HepG2 (cell line): ENCODE data around the gene HOXA4. TPM values are rescaled to one million over a fixed set of nuclear protein-coding genes. Genes with fewer than 3 reads are reported as not detected.

ENCODE experiments used
- ATAC-seq: fragments of 200-7000 bp; cut with Tn5 transposase; 3 replicates; pipeline ENCODE4 v1.9.1; 2020; ENCODE audit warnings: mild to moderate bottlenecking, moderate library complexity
- BruUV-seq: library from RNA; stranded (reverse); fragments of 400-500 nt; replicated peaks from 2 replicates; lab custom pipeline; 2021; lab: Mats Ljungman, UMichigan
- CTCF ChIA-PET: fragments of 300-600 bp; formaldehyde crosslinking; extraction: SDS; loops from one replicate; lab custom pipeline; 2021; ENCODE audit warnings: low total read pairs, inconsistent platforms, low intra/inter-chr PET ratio; lab: Yijun Ruan, JAX
- POLR2A ChIA-PET: fragments of 350-600 bp; sonication (Branson Sonifier 250); formaldehyde crosslinking; loops from one replicate; lab custom pipeline; 2020; ENCODE audit warnings: antibody characterized with exemption, inconsistent platforms; lab: Yijun Ruan, JAX
- DNase-seq: peaks from one replicate; pipeline ENCODE4 v3.0.0-alpha.2; 2015; ENCODE audit warnings: low spot score
- FAIRE-seq: peaks from 3 replicates; lab custom pipeline; 2011; peaks lifted over from hg19 to GRCh38; lab: Jason Lieb, UNC
- H2AFZ ChIP-seq: one replicate; pipeline ENCODE4 v1.6.1; 2011; ENCODE audit warnings: low read length, inconsistent platforms
- H3K27ac ChIP-seq: fragments of 300-600 bp; 3 replicates; pipeline ENCODE4 v1.8.0; 2011; ENCODE audit warnings: mixed run types, mild to moderate bottlenecking, mixed read lengths, low read length, inconsistent platforms; ENCODE audit not compliant: insufficient read depth; ENCODE audit errors: extremely low read length
- H3K27me3 ChIP-seq, 2 experiments: fragments of 200-600 bp in 1 of 2; 2 replicates in 1 of 2; 3 replicates in 1 of 2; pipeline versions ENCODE4 v1.6.0 to v1.8.0; 2011; ENCODE audit warnings: low read length in 2 of 2, mild to moderate bottlenecking in 2 of 2, moderate library complexity in 2 of 2, inconsistent platforms in 1 of 2; ENCODE audit not compliant: insufficient read depth in 2 of 2, control insufficient read depth in 1 of 2
- H3K36me3 ChIP-seq, 2 experiments: fragments of 200-600 bp in 1 of 2; replicated peaks in 1 of 2; 2 replicates in 1 of 2; 3 replicates in 1 of 2; pipeline versions ENCODE4 v1.5.1 to v1.8.0; 2011; ENCODE audit warnings: low read length in 2 of 2, inconsistent platforms in 1 of 2; ENCODE audit not compliant: insufficient read depth in 2 of 2, control insufficient read depth in 1 of 2
- H3K4me1 ChIP-seq: 2 replicates; pipeline ENCODE4 v1.5.1; 2012; ENCODE audit warnings: low read length, inconsistent platforms; ENCODE audit not compliant: insufficient read depth
- H3K4me2 ChIP-seq: 2 replicates; pipeline ENCODE4 v1.6.0; 2011; ENCODE audit warnings: low read depth, low read length, inconsistent platforms
- H3K4me3 ChIP-seq, 3 experiments: fragments of 200-600 bp in 1 of 3; sonication (generic), shearing (Covaris generic) in 1 of 3; replicated peaks in 1 of 3; 2 replicates each; pipeline ENCODE4 v1.5.1; 2011 to 2016; ENCODE audit warnings: low read length in 3 of 3, inconsistent platforms in 2 of 3, low read depth in 2 of 3, mild to moderate bottlenecking in 2 of 3, control low read depth in 1 of 3, mixed read lengths in 1 of 3; ENCODE audit not compliant: insufficient read depth in 1 of 3
- H3K79me2 ChIP-seq: one replicate; pipeline ENCODE4 v1.6.1; 2011; ENCODE audit warnings: low read length, inconsistent platforms; ENCODE audit not compliant: insufficient read depth
- H3K9ac ChIP-seq: 2 replicates; pipeline ENCODE4 v1.6.0; 2011; ENCODE audit warnings: mild to moderate bottlenecking, low read depth, low read length, inconsistent platforms; ENCODE audit not compliant: insufficient read depth
- H3K9me3 ChIP-seq: 2 replicates; pipeline ENCODE4 v1.5.1; 2012; ENCODE audit warnings: mild to moderate bottlenecking, low read length
- H4K20me1 ChIP-seq: 2 replicates; pipeline ENCODE4 v1.6.0; 2011; ENCODE audit warnings: inconsistent platforms, mild to moderate bottlenecking, low read length, moderate library complexity; ENCODE audit not compliant: insufficient read depth
- YY1 ChIP-seq: IDR thresholded peaks from 2 replicates; pipeline ENCODE4 v1.6.1; 2011; ENCODE audit warnings: low read length, low read depth, moderate library complexity, mild to moderate bottlenecking; ENCODE audit not compliant: insufficient read depth, insufficient replicate concordance
- ZNF484 ChIP-seq: sonication (generic); formaldehyde crosslinking; IDR thresholded peaks from 2 replicates; pipeline ENCODE4 v1.5.1; 2020; ENCODE audit warnings: mild to moderate bottlenecking, low read depth, missing genetic modification reagents, borderline replicate concordance
- ZNF784 ChIP-seq: sonication (generic); formaldehyde crosslinking; IDR thresholded peaks from 2 replicates; pipeline ENCODE4 v1.5.1; 2020; ENCODE audit warnings: missing genetic modification reagents, mild to moderate bottlenecking, borderline replicate concordance
- ZSCAN5A ChIP-seq: sonication (generic); formaldehyde crosslinking; IDR thresholded peaks from 2 replicates; pipeline ENCODE4 v1.8.0; 2022; ENCODE audit warnings: mild to moderate bottlenecking, missing genetic modification reagents, borderline replicate concordance
- WGBS: methylation state at CpG from one replicate; pipeline ENCODE4 v1.1.6; 2017; ENCODE audit warnings: low lambda C conversion rate; 5-methylcytosine and 5-hydroxymethylcytosine counted together
- in situ Hi-C: cut with HindIII; loops from 2 replicates; pipeline ENCODE4 v1.10.0; 2017; ENCODE audit warnings: low pct_unique_long_range_greater_than_20kb; ENCODE audit not compliant: extremely low pct_ligation_motif_present
- intact Hi-C: fragments of 100-400 bp; cut with micrococcal nuclease; formaldehyde crosslinking; loops from one replicate; pipeline ENCODE4 v1.10.0; 2022; ENCODE audit not compliant: unreplicated experiment
- polyA plus RNA-seq, 8 experiments: library from polyadenylated mRNA; depleted of rRNA in 3 of 8; stranded (reverse) in 7 of 8; unstranded in 1 of 8; fragments of >200 nt; fragmentation: Illumina TruSeq in 4 of 8; extraction: Trizol in 4 of 8; gene quantifications; 2 replicates each; pipeline versions ENCODE4 v1.2.1 to v1.2.3, GENCODE V29; 2011 to 2016; ENCODE audit warnings: low read depth in 4 of 8, missing spikeins in 1 of 8, mixed read lengths in 1 of 8; ENCODE audit not compliant: insufficient read depth in 1 of 8
- total RNA-seq, 5 experiments: library from RNA; depleted of rRNA; stranded (reverse); fragments of >200 nt; fragmentation: Illumina TruSeq; extraction: Trizol; gene quantifications; 2 replicates each; pipeline ENCODE4 v1.2.3, GENCODE V29; 2016; ENCODE audit warnings: low read depth in 1 of 5

HOXA4 gene
- total and polyA plus RNA-seq, 2 of the 13 experiments (the other 11 are each of a cell fraction or from before 2014, with no cell fraction given), result 2.4 to 5.4 TPM

- Histone ChIP-seq H4K20me1 (no peaks in the 10 kb centered on the region), H3K9ac (peak overlapping the region; percentile 67), H3K4me2 (peak overlapping the region; percentile 70), H3K36me3 (no peaks in the 10 kb centered on the region; a peak in 2 of 5 replicates), H3K27me3 (no peaks in the 10 kb centered on the region), H3K27ac (peak overlapping the region; percentile 60), H3K9me3 (no peaks in the 10 kb centered on the region), H3K4me1 (peaks cover 16% of the 10 kb centered on the region), H3K79me2 (no peaks in the 10 kb centered on the region), H3K4me3 (peak overlapping the region; percentile 70 to 79 (median 76); a peak in 5 of 6 replicates), H2AFZ (no peak overlapping the region)
- WGBS, result 84% methylated on average over 18 of the region's 18 CpGs
- BruUV-seq, result no TSS peak
- ATAC-seq, result no peak; the same call in 2 of the 3 replicates
- FAIRE-seq, result no peak
- DNase-seq, result no peak
- ChIA-PET CTCF (no interaction called here), POLR2A (interaction anchor here (0.9 to 2.7 kb wide), 8 partner anchors 8 to 681 kb away, joined by 3 to 13 read pairs (median 7); partner anchors contain the start of genes HOXA4 and SKAP2)
- intact Hi-C loops (loop anchor here (5.0 kb wide), 1 partner anchor 764 kb away; no protein-coding TSS in a partner anchor), in situ Hi-C loops (no loop called here)
- TF ChIP-seq YY1 (peak; percentile 2), ZSCAN5A (CRISPR knock-in tag) (no peak), ZNF484 (no peak), ZNF784 (CRISPR knock-in tag) (no peak; the same call in 1 of the 2 replicates)
Measured at GRCh38 chr7:27141137-27141922, 10.8 kb upstream of the HOXA4 start.
